ENCODE results near the gene PSKH1. TPM values are rescaled to one million over a fixed set of nuclear protein-coding genes. Genes with fewer than 3 reads are reported as not detected.
A peak's percentile ranks its signal among the peaks of the same experiment; 100 is the strongest.
"Not testable (repeated sequence)": the region's sequence is repeated elsewhere in the genome, so short reads cannot be mapped to it uniquely, and the experiment has no call there.

The PSKH1 gene
- total and polyA plus RNA-seq, 4 experiments from 2014 or later: 19.4 to 25.3 (median 23.7) TPM

GRCh38 chr16:67936124-67936879 lies 43.2 kb downstream of the PSKH1 start, which contains the start of gene PSMB10:
Gene PSMB10 (minus strand): TSS chr16:67936850. CDS start chr16:67936749, 101 bp downstream.
- peaks cover 21 to 51% (median 41%) of the 10 kb centered on the region in 4 donors for H3K4me1 Mint-ChIP-seq
- CTCF ChIA-PET (ENCODE audit: partially characterized antibody): interaction anchor here (0.5 to 3.3 kb wide), 14 partner anchors 9 to 1251 kb away, joined by 3 to 16 read pairs (median 4); partner anchors contain the start of genes NFATC3 and NRN1L

GRCh38 chr16:67936880-67937605 lies 44.0 kb downstream of the PSKH1 start:
- Histone ChIP-seq H3K27me3 (ENCODE audit: insufficient read depth, low read length) (no peaks in the 10 kb centered on the region), H3K36me3 (ENCODE audit: insufficient read depth, low read length) (peaks cover 23% of the 10 kb centered on the region), H3K4me1 (ENCODE audit: insufficient read depth, low read length) (peaks cover 49% of the 10 kb centered on the region), H3K9me3 (ENCODE audit: control insufficient read depth in 1 of 2, low read length in 2 of 2) (no peaks in the 10 kb centered on the region), H3K27ac (ENCODE audit: low read depth, low read length) (peak overlapping the region; percentile 81), H3K4me3 (ENCODE audit: low read length in 2 of 2) (peak overlapping the region; percentile 81 to 98)
- Mint-ChIP-seq H3K27ac (peak overlapping the region; percentile 96 to 99 (median 98)), H3K4me1 (peaks cover 26 to 58% (median 47%) of the 10 kb centered on the region in 4 donors), H3K27me3 (no peaks in the 10 kb centered on the region), H3K36me3 (peaks cover 15 to 36% of the 10 kb centered on the region in 2 donors), H3K9me3 (peaks cover 0 to 3% (median 0%) of the 10 kb centered on the region in 8 donors), H3K4me3 (peak overlapping the region; percentile 96 to 100 (median 99))
- peak in 4 of 5 donors; percentile 80 to 90 (median 83) for DNase-seq
- ChIA-PET POLR2A (ENCODE audit: partially characterized antibody) (interaction anchor here (1.0 to 7.3 kb wide), 32 partner anchors 9 to 456 kb away, joined by 3 to 49 read pairs (median 11); partner anchors contain the start of genes ACD, ATP6V0D1, DDX28 and DPEP2), CTCF (ENCODE audit: partially characterized antibody) (interaction anchor here (1.2 to 3.3 kb wide), 4 partner anchors 46 to 63 kb away, joined by 3 to 16 read pairs (median 3); partner anchors contain the start of gene NRN1L)
- intact Hi-C loops (cut with micrococcal nuclease): loop anchor here (2.0 kb wide), 3 partner anchors 32 to 148 kb away; partner anchors contain the start of genes NFATC3 and SLC12A4

More at GRCh38 chr16:67936124-67936879, 43.2 kb downstream of the PSKH1 start, which contains the start of gene PSMB10:
- Histone ChIP-seq H3K4me3 (ENCODE audit: low read length in 2 of 2) (peak within 1 kb of the TSS; percentile 81 to 98), H3K9me3 (ENCODE audit: control insufficient read depth in 1 of 2, low read length in 2 of 2) (no peaks in the 10 kb centered on the region), H3K27ac (ENCODE audit: low read depth, low read length) (peak within 1 kb of the TSS; percentile 81), H3K36me3 (ENCODE audit: insufficient read depth, low read length) (peaks cover 30% of the 10 kb centered on the region), H3K4me1 (ENCODE audit: insufficient read depth, low read length) (peaks cover 41% of the 10 kb centered on the region), H3K27me3 (ENCODE audit: insufficient read depth, low read length) (no peaks in the 10 kb centered on the region)
- intact Hi-C loops (cut with micrococcal nuclease): loop anchor here (2.0 kb wide), 3 partner anchors 32 to 148 kb away; partner anchors contain the start of genes NFATC3 and SLC12A4
- Mint-ChIP-seq H3K36me3 (peaks cover 15 to 37% of the 10 kb centered on the region in 2 donors), H3K9me3 (peaks cover 0 to 3% (median 0%) of the 10 kb centered on the region in 8 donors), H3K4me3 (peak within 1 kb of the TSS; percentile 96 to 100 (median 99)), H3K27ac (peak within 1 kb of the TSS; percentile 96 to 99 (median 98)), H3K27me3 (no peaks in the 10 kb centered on the region)
- DNase-seq: peak in 2 of 5 donors; percentile 63 to 82
- POLR2A ChIA-PET (ENCODE audit: partially characterized antibody): interaction anchor here (0.8 to 7.3 kb wide), 59 partner anchors 8 to 580 kb away, joined by 3 to 49 read pairs (median 6); partner anchors contain the start of genes ACD, ATP6V0D1, CENPT and DDX28

GRCh38 chr16:67937713-67938112 lies 44.7 kb downstream of the PSKH1 start:
- intact Hi-C loops (cut with micrococcal nuclease): loop anchor here (2.0 kb wide), 3 partner anchors 31 to 147 kb away; partner anchors contain the start of genes NFATC3 and SLC12A4
- Mint-ChIP-seq H3K36me3 (peaks cover 15 to 34% of the 10 kb centered on the region in 2 donors), H3K4me1 (peaks cover 28 to 62% (median 48%) of the 10 kb centered on the region in 4 donors), H3K4me3 (peak overlapping the region in 3 of 8 donors; percentile 35 to 100 (median 100)), H3K27ac (peak overlapping the region in 3 of 7 donors; percentile 66 to 98 (median 96))
- ChIA-PET CTCF (ENCODE audit: partially characterized antibody) (interaction anchor here (3.3 kb wide), 1 partner anchor 54 kb away, joined by 16 read pairs; the partner anchor contains the start of gene NRN1L), POLR2A (ENCODE audit: partially characterized antibody) (interaction anchor here (2.1 to 7.3 kb wide), 8 partner anchors 9 to 142 kb away, joined by 6 to 49 read pairs (median 24); partner anchors contain the start of genes DPEP2, NUTF2, SLC12A4 and THAP11)
- not testable (repeated sequence) for H3K9me3 ChIP-seq (ENCODE audit: control insufficient read depth in 1 of 2, low read length in 2 of 2); DNase-seq; H3K9me3 Mint-ChIP-seq; H3K27me3 Mint-ChIP-seq; H3K4me3 ChIP-seq (ENCODE audit: low read length in 2 of 2); H3K27me3 ChIP-seq (ENCODE audit: insufficient read depth, low read length)
- H3K36me3 ChIP-seq (ENCODE audit: insufficient read depth, low read length): peaks cover 19% of the 10 kb centered on the region
- peak overlapping the region; percentile 81 for H3K27ac ChIP-seq (ENCODE audit: low read depth, low read length)
- H3K4me1 ChIP-seq (ENCODE audit: insufficient read depth, low read length): peaks cover 54% of the 10 kb centered on the region

GRCh38 chr16:67939507-67940445 lies 46.7 kb downstream of the PSKH1 start:
- H3K27me3 ChIP-seq (ENCODE audit: insufficient read depth, low read length): no peaks in the 10 kb centered on the region

GRCh38 chr16:67940446-67941089 lies 47.5 kb downstream of the PSKH1 start:
- no peak for DNase-seq
- intact Hi-C loops (cut with micrococcal nuclease): no loop called here
- H3K4me3 ChIP-seq (ENCODE audit: low read length in 2 of 2): no peak overlapping the region
- H3K36me3 ChIP-seq (ENCODE audit: insufficient read depth, low read length): peaks cover under 1% of the 10 kb centered on the region
- Mint-ChIP-seq H3K36me3 (peaks cover 3 to 16% of the 10 kb centered on the region in 2 donors), H3K27ac (peak overlapping the region; percentile 77 to 93 (median 83)), H3K27me3 (no peaks in the 10 kb centered on the region), H3K4me3 (peak overlapping the region in 5 of 8 donors; percentile 50 to 79 (median 61)), H3K4me1 (peaks cover 21 to 43% (median 33%) of the 10 kb centered on the region in 4 donors), H3K9me3 (peaks cover 0 to 3% (median 0%) of the 10 kb centered on the region in 8 donors)
- peak overlapping the region; percentile 48 for H3K27ac ChIP-seq (ENCODE audit: low read depth, low read length)
- H3K9me3 ChIP-seq (ENCODE audit: control insufficient read depth in 1 of 2, low read length in 2 of 2): no peaks in the 10 kb centered on the region
- no peaks in the 10 kb centered on the region for H3K27me3 ChIP-seq (ENCODE audit: insufficient read depth, low read length)
- peaks cover 43% of the 10 kb centered on the region for H3K4me1 ChIP-seq (ENCODE audit: insufficient read depth, low read length)
- ChIA-PET CTCF (ENCODE audit: partially characterized antibody) (interaction anchor here (0.6 to 4.2 kb wide), 17 partner anchors 8 to 448 kb away, joined by 3 to 25 read pairs (median 4); partner anchors contain the start of genes CTRL, DPEP2NB and NRN1L), POLR2A (ENCODE audit: partially characterized antibody) (interaction anchor here (0.6 to 7.3 kb wide), 6 partner anchors 9 to 393 kb away, joined by 3 to 44 read pairs (median 4); partner anchors contain the start of genes DPEP2 and SLC12A4)

More at GRCh38 chr16:67939507-67940445, 46.7 kb downstream of the PSKH1 start:
- Histone ChIP-seq H3K9me3 (ENCODE audit: control insufficient read depth in 1 of 2, low read length in 2 of 2) (no peaks in the 10 kb centered on the region), H3K4me3 (ENCODE audit: low read length in 2 of 2) (no peak overlapping the region), H3K36me3 (ENCODE audit: insufficient read depth, low read length) (peaks cover 6% of the 10 kb centered on the region), H3K4me1 (ENCODE audit: insufficient read depth, low read length) (peaks cover 51% of the 10 kb centered on the region), H3K27ac (ENCODE audit: low read depth, low read length) (peak overlapping the region; percentile 48)
- intact Hi-C loops (cut with micrococcal nuclease): no loop called here
- Mint-ChIP-seq H3K36me3 (peaks cover 10 to 24% of the 10 kb centered on the region in 2 donors), H3K27ac (peak overlapping the region; percentile 77 to 93 (median 83)), H3K4me3 (peak overlapping the region; percentile 32 to 79 (median 56)), H3K27me3 (no peaks in the 10 kb centered on the region), H3K4me1 (peaks cover 28 to 50% (median 41%) of the 10 kb centered on the region in 4 donors), H3K9me3 (peaks cover 0 to 3% (median 0%) of the 10 kb centered on the region in 8 donors)
- ChIA-PET POLR2A (ENCODE audit: partially characterized antibody) (interaction anchor here (1.2 to 7.3 kb wide), 4 partner anchors 9 to 59 kb away, joined by 3 to 44 read pairs (median 10); partner anchors contain the start of genes DPEP2 and SLC12A4), CTCF (ENCODE audit: partially characterized antibody) (interaction anchor here (0.6 to 4.2 kb wide), 12 partner anchors 8 to 448 kb away, joined by 3 to 25 read pairs (median 4); partner anchors contain the start of genes CTRL and NRN1L)
- DNase-seq: peak in 4 of 5 donors; percentile 19 to 32 (median 21)

Measured in CD4-positive, alpha-beta memory T cell (primary cell).